H1 (cell line): Measurements from ENCODE around the gene ATP11C. TPM values are rescaled to one million over a fixed set of nuclear protein-coding genes. Genes with fewer than 3 reads are reported as not detected.

Experiments used
- CTCF ChIA-PET: fragments of 300-600 bp; sonication (Branson Sonifier 250); formaldehyde crosslinking; loops from one replicate; lab custom pipeline; 2021; ENCODE audit not compliant: partially characterized antibody; lab: Charles Lee
- POLR2A ChIA-PET: fragments of 300-600 bp; sonication (Branson Sonifier 250); formaldehyde crosslinking; loops from one replicate; lab custom pipeline; 2021; ENCODE audit warnings: inconsistent platforms; ENCODE audit not compliant: partially characterized antibody; lab: Charles Lee
- DNase-seq, 2 experiments: peaks; one replicate each; pipeline versions ENCODE4 v3.0.0 to v3.0.0-alpha.2; 2010 to 2022; ENCODE audit warnings: low spot score in 2 of 2, low read depth in 1 of 2, mixed read lengths in 1 of 2
- FAIRE-seq: peaks from 2 replicates; lab custom pipeline; 2011; peaks lifted over from hg19 to GRCh38; lab: Jason Lieb, UNC
- H2AFZ ChIP-seq: 2 replicates; pipeline ENCODE4 v1.8.1; 2012; ENCODE audit warnings: low read length, inconsistent platforms
- H2AK5ac ChIP-seq: 2 replicates; pipeline ENCODE4 v1.6.1; 2013; ENCODE audit warnings: low read depth, low read length
- H2BK120ac ChIP-seq: replicated peaks from 2 replicates; pipeline ENCODE3; 2013; ENCODE audit warnings: low read depth, low read length, inconsistent platforms
- H2BK12ac ChIP-seq: 2 replicates; pipeline ENCODE4 v1.6.1; 2013; ENCODE audit warnings: low read depth, low read length
- H2BK15ac ChIP-seq: 2 replicates; pipeline ENCODE4 v1.6.1; 2013; ENCODE audit warnings: low read length
- H2BK20ac ChIP-seq: 2 replicates; pipeline ENCODE4 v1.6.1; 2013; ENCODE audit warnings: low read length
- H2BK5ac ChIP-seq: 2 replicates; pipeline ENCODE4 v1.6.1; 2013; ENCODE audit warnings: low read depth, low read length
- H3K14ac ChIP-seq: 2 replicates; pipeline ENCODE4 v1.6.1; 2013; ENCODE audit warnings: inconsistent platforms; ENCODE audit not compliant: insufficient read length
- H3K18ac ChIP-seq: 2 replicates; pipeline ENCODE4 v1.6.1; 2013; ENCODE audit warnings: low read length; ENCODE audit errors: extremely low read depth
- H3K23ac ChIP-seq: 2 replicates; pipeline ENCODE4 v1.6.1; 2013; ENCODE audit warnings: inconsistent platforms; ENCODE audit not compliant: insufficient read length
- H3K23me2 ChIP-seq: 2 replicates; pipeline ENCODE4 v1.6.1; 2013; ENCODE audit warnings: low read depth, low read length
- H3K27ac ChIP-seq: 2 replicates; pipeline ENCODE4 v1.6.1; 2011; ENCODE audit warnings: low read depth, low read length, inconsistent platforms
- H3K27me3 ChIP-seq, 4 experiments: replicated peaks in 1 of 4; 1 replicate in 1 of 4; 2 replicates in 3 of 4; pipeline versions ENCODE4 v1.6.1 to v1.8.1; 2011 to 2013; ENCODE audit warnings: low read length in 3 of 4, mild to moderate bottlenecking in 3 of 4, inconsistent platforms in 2 of 4, mixed read lengths in 2 of 4, moderate library complexity in 1 of 4; ENCODE audit not compliant: control insufficient read depth in 3 of 4, insufficient read depth in 3 of 4; ENCODE audit errors: extremely low read depth in 1 of 4
- H3K36me3 ChIP-seq, 4 experiments: 2 replicates each; pipeline versions ENCODE4 v1.6.1 to v1.8.1; 2011 to 2013; ENCODE audit warnings: mild to moderate bottlenecking in 4 of 4, low read length in 3 of 4, moderate library complexity in 2 of 4, control low read depth in 1 of 4, inconsistent platforms in 1 of 4; ENCODE audit not compliant: insufficient read depth in 4 of 4, control insufficient read depth in 2 of 4
- H3K4ac ChIP-seq: replicated peaks from 2 replicates; pipeline ENCODE3; 2013; ENCODE audit warnings: low read length, low read depth, mixed read lengths, inconsistent platforms; ENCODE audit not compliant: insufficient read length
- H3K4me1 ChIP-seq, 4 experiments: replicated peaks in 1 of 4; 1 replicate in 1 of 4; 2 replicates in 3 of 4; pipeline versions ENCODE4 v1.6.1 to v1.8.1; 2011 to 2013; ENCODE audit warnings: low read length in 3 of 4, inconsistent platforms in 2 of 4, mixed read lengths in 1 of 4; ENCODE audit not compliant: insufficient read depth in 4 of 4, control insufficient read depth in 3 of 4
- H3K4me2 ChIP-seq, 2 experiments: 2 replicates each; pipeline versions ENCODE4 v1.6.1 to v1.8.1; 2011 to 2013; ENCODE audit warnings: low read depth in 2 of 2, low read length in 2 of 2, control low read depth in 1 of 2, inconsistent platforms in 1 of 2, mild to moderate bottlenecking in 1 of 2; ENCODE audit not compliant: insufficient read depth in 1 of 2
- H3K4me3 ChIP-seq, 4 experiments: fragments of 200-600, 300-600 bp in 1 of 4; sonication (generic), shearing (Covaris generic), sonication (Bioruptor Twin) in 1 of 4; 2 replicates each; pipeline versions ENCODE4 v1.5.1 to v1.8.1; 2011 to 2016; ENCODE audit warnings: low read length in 4 of 4, low read depth in 3 of 4, control low read depth in 2 of 4, inconsistent platforms in 2 of 4, mild to moderate bottlenecking in 2 of 4, mixed read lengths in 1 of 4, moderate library complexity in 1 of 4; ENCODE audit not compliant: insufficient read depth in 2 of 4; ENCODE audit errors: extremely low read depth in 1 of 4
- H3K56ac ChIP-seq: replicated peaks from 2 replicates; pipeline ENCODE3; 2013; ENCODE audit warnings: low read depth, mild to moderate bottlenecking, mixed read lengths, low read length, inconsistent platforms; ENCODE audit not compliant: insufficient read length
- H3K79me1 ChIP-seq: 2 replicates; pipeline ENCODE4 v1.6.1; 2013; ENCODE audit warnings: low read depth, low read length, control low read depth
- H3K79me2 ChIP-seq, 2 experiments: 2 replicates each; pipeline versions ENCODE4 v1.6.1 to v1.8.1; 2012 to 2013; ENCODE audit warnings: low read length in 2 of 2, mild to moderate bottlenecking in 2 of 2, inconsistent platforms in 1 of 2; ENCODE audit not compliant: insufficient read depth in 2 of 2, control insufficient read depth in 1 of 2
- H3K9ac ChIP-seq, 4 experiments: replicated peaks in 1 of 4; 1 replicate in 1 of 4; 2 replicates in 3 of 4; pipeline versions ENCODE4 v1.6.1 to v1.8.1; 2011 to 2013; ENCODE audit warnings: low read depth in 3 of 4, low read length in 3 of 4, control low read depth in 2 of 4, mild to moderate bottlenecking in 2 of 4, moderate library complexity in 2 of 4, inconsistent platforms in 1 of 4; ENCODE audit errors: extremely low read depth in 1 of 4
- H3K9me3 ChIP-seq, 2 experiments: 2 replicates each; pipeline versions ENCODE4 v1.6.1 to v1.8.1; 2012 to 2013; ENCODE audit warnings: mild to moderate bottlenecking in 2 of 2, moderate library complexity in 2 of 2, control low read depth in 1 of 2, inconsistent platforms in 1 of 2, low read depth in 1 of 2, low read length in 1 of 2, mixed read lengths in 1 of 2; ENCODE audit not compliant: insufficient read depth in 2 of 2
- H4K20me1 ChIP-seq, 2 experiments: replicated peaks in 1 of 2; 2 replicates each; pipeline versions ENCODE3 to v1.8.1; 2011 to 2013; ENCODE audit warnings: inconsistent platforms in 2 of 2, low read length in 2 of 2, mild to moderate bottlenecking in 1 of 2; ENCODE audit not compliant: insufficient read depth in 2 of 2, control insufficient read depth in 1 of 2
- H4K5ac ChIP-seq: 2 replicates; pipeline ENCODE4 v1.6.1; 2013; ENCODE audit warnings: low read length, low read depth, mixed read lengths, inconsistent platforms; ENCODE audit not compliant: insufficient read length
- H4K8ac ChIP-seq: 2 replicates; pipeline ENCODE4 v1.8.0; 2013; ENCODE audit warnings: mild to moderate bottlenecking, moderate library complexity, low read length, inconsistent platforms; ENCODE audit not compliant: insufficient read depth; ENCODE audit errors: extremely low read depth
- H4K91ac ChIP-seq: replicated peaks from 2 replicates; pipeline ENCODE3; 2013; ENCODE audit warnings: low read length, mixed read lengths, inconsistent platforms; ENCODE audit not compliant: insufficient read length
- CHD1 ChIP-seq: IDR thresholded peaks from 2 replicates; pipeline ENCODE4 v1.6.1; 2012; ENCODE audit warnings: low read depth, low read length, improper control_type of control experiment
- EGR1 ChIP-seq: IDR thresholded peaks from 2 replicates; pipeline ENCODE4 v1.6.1; 2011; ENCODE audit warnings: low read depth, low read length, borderline replicate concordance
- GTF2F1 ChIP-seq: IDR thresholded peaks from 2 replicates; pipeline ENCODE4 v1.6.1; 2012; ENCODE audit warnings: low read depth, low read length, improper control_type of control experiment, borderline replicate concordance
- HDAC2 ChIP-seq, 2 experiments: fragments of 300-600 bp in 1 of 2; sonication (generic) in 1 of 2; IDR thresholded peaks; 2 replicates each; pipeline ENCODE4 v1.6.1; 2011 to 2012; ENCODE audit warnings: low read depth in 2 of 2, low read length in 2 of 2, mild to moderate bottlenecking in 2 of 2, moderate library complexity in 2 of 2, borderline replicate concordance in 1 of 2, inconsistent platforms in 1 of 2
- JUND ChIP-seq: IDR thresholded peaks from 2 replicates; pipeline ENCODE4 v1.6.1; 2011; ENCODE audit warnings: mild to moderate bottlenecking, improper control_type of control experiment, low read length
- RBBP5 ChIP-seq: IDR thresholded peaks from 2 replicates; pipeline ENCODE4 v1.7.1; 2012; ENCODE audit warnings: low read depth, mild to moderate bottlenecking, inconsistent platforms, low read length, moderate library complexity, borderline replicate concordance
- RXRA ChIP-seq: IDR thresholded peaks from 2 replicates; pipeline ENCODE4 v1.6.1; 2011; ENCODE audit warnings: low read depth, mild to moderate bottlenecking, low read length, moderate library complexity; ENCODE audit not compliant: insufficient read depth
- SAP30 ChIP-seq: fragments of 300-600 bp; sonication (generic); IDR thresholded peaks from 2 replicates; pipeline ENCODE4 v1.7.1; 2012; ENCODE audit warnings: low read length, moderate library complexity, mild to moderate bottlenecking, inconsistent platforms; ENCODE audit not compliant: insufficient read depth, insufficient replicate concordance
- SRF ChIP-seq: IDR thresholded peaks from 2 replicates; pipeline ENCODE4 v1.6.1; 2011; ENCODE audit warnings: mild to moderate bottlenecking, low read depth, low read length, moderate library complexity
- WGBS, 2 experiments: shearing (Covaris generic) in 1 of 2; methylation state at CpG; one replicate each; pipeline versions ENCODE4 v1.1.6 to v1.1.7; 2013 to 2015; ENCODE audit warnings: low lambda C conversion rate in 2 of 2, mixed read lengths in 2 of 2, inconsistent platforms in 1 of 2, low coverage in 1 of 2, missing lambda C conversion rate in 1 of 2; ENCODE audit not compliant: insufficient replicate concordance in 2 of 2, insufficient coverage in 1 of 2, insufficient read length in 1 of 2; ENCODE audit errors: extremely low coverage in 1 of 2, missing lambda C conversion rate in 1 of 2; 5-methylcytosine and 5-hydroxymethylcytosine counted together
- polyA plus RNA-seq, 7 experiments: library from polyadenylated mRNA; depleted of rRNA in 3 of 7; stranded (reverse) in 5 of 7; unstranded in 2 of 7; fragments of >200 nt in 5 of 7; fragments of 200-250 nt in 2 of 7; gene quantifications; 1 replicate in 5 of 7; 2 replicates in 1 of 7; 4 replicates in 1 of 7; pipeline versions ENCODE4 v1.2.1 to v1.2.3, GENCODE V29; 2011 to 2013; ENCODE audit warnings: missing spikeins in 2 of 7, mixed read lengths in 2 of 7
- total RNA-seq: library from RNA; stranded (reverse); fragmentation: NEBNext Ultra II Directional; extraction: Animal tissue kit (Norgen Biotek cat#: 25700); gene quantifications from 2 replicates; pipeline ENCODE4 v1.2.1, GENCODE V29; 2021
- TF ChIP-seq, protein P1 (sequence below): IDR thresholded peaks from 2 replicates; pipeline ENCODE4 v1.6.1; 2012; ENCODE audit warnings: low read length, inconsistent platforms

The ATP11C gene
- total and polyA plus RNA-seq, 2 of the 8 experiments (the other 6 are each of a cell fraction or from before 2014, with no cell fraction given) = 14.7 to 52.1 TPM

DNA sequence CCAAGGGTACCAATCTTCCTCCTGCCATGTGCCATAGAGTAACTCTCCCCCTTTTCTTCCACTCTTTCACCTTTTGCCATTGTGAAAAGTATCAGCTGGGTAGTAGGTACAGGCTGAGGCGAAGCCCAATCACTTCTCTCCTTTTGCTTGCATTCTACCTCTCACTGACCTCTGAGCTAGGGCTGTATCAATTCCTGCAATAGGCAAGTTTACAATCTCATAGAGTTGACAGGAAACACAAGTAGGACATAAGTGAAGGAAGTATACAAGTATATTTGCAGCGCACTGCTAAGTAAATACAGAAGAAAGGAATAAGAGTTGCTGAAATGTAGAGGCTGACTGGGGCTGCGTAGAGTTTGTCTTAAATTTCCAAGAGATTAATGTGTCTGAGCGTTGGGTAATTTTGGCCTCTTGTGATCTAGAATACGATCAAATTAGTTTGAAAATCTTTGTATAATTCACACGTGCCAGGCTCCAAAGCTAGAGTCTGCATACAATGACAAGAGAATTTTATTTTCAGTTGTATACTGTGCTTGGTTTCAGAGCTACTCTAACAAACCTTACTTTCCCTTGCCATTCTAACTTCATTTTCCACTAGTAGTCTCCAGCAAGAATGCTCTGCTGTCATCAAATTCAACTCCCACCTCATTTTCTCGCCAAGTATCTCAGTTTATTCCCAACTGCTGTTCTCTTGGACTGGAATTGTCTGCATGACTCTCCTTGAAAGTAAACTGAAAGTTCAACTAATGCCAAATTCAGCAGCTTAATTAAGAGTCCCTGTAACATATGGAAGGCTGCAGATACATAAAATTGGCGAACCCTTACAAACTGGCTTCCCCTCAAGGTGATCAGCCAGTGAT lies 90.3 kb downstream of the ATP11C start:
- Histone ChIP-seq H3K56ac (no peak overlapping the region), H2AK5ac (no peak overlapping the region), H3K9me3 (no peaks in the 10 kb centered on the region; a peak in 1 of 4 replicates), H3K27ac (no peak overlapping the region), H2BK15ac (no peak overlapping the region), H3K18ac (no peak overlapping the region), H3K4me1 (peaks cover 0 to 10% (median 4%) of the 10 kb centered on the region in 4 experiments; a peak in 6 of 7 replicates), H2BK5ac (no peak overlapping the region), H3K23ac (no peak overlapping the region), H3K79me2 (peaks cover 0 to 27% of the 10 kb centered on the region in 2 experiments; a peak in 2 of 4 replicates), H3K23me2 (no peaks in the 10 kb centered on the region), H3K27me3 (no peaks in the 10 kb centered on the region), H4K91ac (no peak overlapping the region), H3K4me3 (no peak overlapping the region), H3K79me1 (no peaks in the 10 kb centered on the region), H2AFZ (no peak overlapping the region), H2BK120ac (no peak overlapping the region), H3K9ac (no peak overlapping the region), H4K20me1 (no peaks in the 10 kb centered on the region), H3K14ac (no peak overlapping the region), H4K5ac (no peak overlapping the region), H3K36me3 (no peaks in the 10 kb centered on the region; a peak in 1 of 8 replicates), H3K4ac (no peak overlapping the region), H2BK12ac (no peak overlapping the region), H4K8ac (no peak overlapping the region), H2BK20ac (no peak overlapping the region), H3K4me2 (no peak overlapping the region)
- ChIA-PET CTCF (interaction anchor here (1.0 kb wide), 1 partner anchor 19 kb away, joined by 3 read pairs; no protein-coding TSS in a partner anchor), POLR2A (no interaction called here)
- WGBS, 2 experiments = 93% methylated on average over 8 of the region's 8 CpGs; no CpG with 5 or more reads in 1 of the 2 experiments
- FAIRE-seq (no peak), DNase-seq (no peak)
- TF ChIP-seq SAP30 = no peak
- TF ChIP-seq SRF = no peak
- TF ChIP-seq HDAC2 (IDR thresholded peaks at IDR 0.05; ENCODE audit: borderline replicate concordance in 1 of 2, low read depth in 2 of 2, low read length in 2 of 2) = no peak
- TF ChIP-seq JUND = no peak
- TF ChIP-seq GTF2F1 = no peak
- TF ChIP-seq RBBP5 = no peak
- TF ChIP-seq, protein P1, sequence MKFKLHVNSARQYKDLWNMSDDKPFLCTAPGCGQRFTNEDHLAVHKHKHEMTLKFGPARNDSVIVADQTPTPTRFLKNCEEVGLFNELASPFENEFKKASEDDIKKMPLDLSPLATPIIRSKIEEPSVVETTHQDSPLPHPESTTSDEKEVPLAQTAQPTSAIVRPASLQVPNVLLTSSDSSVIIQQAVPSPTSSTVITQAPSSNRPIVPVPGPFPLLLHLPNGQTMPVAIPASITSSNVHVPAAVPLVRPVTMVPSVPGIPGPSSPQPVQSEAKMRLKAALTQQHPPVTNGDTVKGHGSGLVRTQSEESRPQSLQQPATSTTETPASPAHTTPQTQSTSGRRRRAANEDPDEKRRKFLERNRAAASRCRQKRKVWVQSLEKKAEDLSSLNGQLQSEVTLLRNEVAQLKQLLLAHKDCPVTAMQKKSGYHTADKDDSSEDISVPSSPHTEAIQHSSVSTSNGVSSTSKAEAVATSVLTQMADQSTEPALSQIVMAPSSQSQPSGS = no peak
- TF ChIP-seq EGR1 = no peak
- TF ChIP-seq RXRA = no peak
- TF ChIP-seq CHD1 = no peak
